ENCODE data around the gene RIMS3.
"Not testable (repeated sequence)": the region's sequence is repeated elsewhere in the genome, so short reads cannot be mapped to it uniquely, and the experiment has no call there.

RIMS3 gene

DNA sequence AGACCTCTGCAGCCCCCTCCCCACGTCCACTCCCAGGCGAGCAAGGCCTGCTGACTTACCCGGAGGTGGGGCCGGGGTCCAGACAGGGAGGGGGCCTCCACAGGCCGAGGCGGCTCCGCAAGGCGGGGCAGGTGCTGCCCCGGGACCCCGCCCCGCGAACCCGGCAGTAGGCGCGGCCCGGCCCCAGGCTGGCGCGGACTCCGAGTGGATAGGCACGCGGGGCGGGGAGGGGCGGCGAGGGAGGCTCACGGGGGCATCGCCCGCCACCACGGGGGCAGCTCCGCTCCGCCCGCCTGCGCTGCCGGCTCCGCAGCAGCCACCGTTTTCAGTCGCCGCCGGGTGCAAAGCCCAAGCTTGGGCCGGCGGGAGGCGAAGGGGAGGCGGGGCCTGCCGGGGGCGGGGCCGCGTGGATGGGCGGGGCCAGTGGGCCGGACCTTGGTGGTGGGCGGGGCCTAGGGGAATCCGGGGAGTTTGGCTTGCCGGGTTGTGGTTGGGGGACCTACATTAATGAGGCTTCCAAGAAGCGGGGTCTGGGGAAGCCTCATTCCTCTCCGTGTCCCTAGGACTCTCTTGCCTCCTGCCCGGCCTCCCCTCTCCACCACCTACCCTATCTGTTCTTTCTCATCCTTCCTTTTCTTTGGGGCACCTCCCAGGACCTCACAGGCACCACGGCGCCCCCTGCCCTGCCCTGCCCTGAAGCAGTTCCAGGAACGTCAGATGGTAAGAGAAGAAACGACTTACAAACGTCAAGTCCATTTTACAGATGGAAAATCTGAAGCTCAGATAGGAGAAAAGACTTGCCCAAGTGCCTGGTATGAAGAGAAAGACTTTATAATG, at the start of gene RIMS3:
Gene RIMS3 (minus strand): TSS at position 348 of the 837 bp plus-strand sequence. CDS start 23,757 bp downstream, outside the sequence.
- peak in 51 of 56 donors; percentile 17 to 91 (median 62) for DNase-seq

DNA sequence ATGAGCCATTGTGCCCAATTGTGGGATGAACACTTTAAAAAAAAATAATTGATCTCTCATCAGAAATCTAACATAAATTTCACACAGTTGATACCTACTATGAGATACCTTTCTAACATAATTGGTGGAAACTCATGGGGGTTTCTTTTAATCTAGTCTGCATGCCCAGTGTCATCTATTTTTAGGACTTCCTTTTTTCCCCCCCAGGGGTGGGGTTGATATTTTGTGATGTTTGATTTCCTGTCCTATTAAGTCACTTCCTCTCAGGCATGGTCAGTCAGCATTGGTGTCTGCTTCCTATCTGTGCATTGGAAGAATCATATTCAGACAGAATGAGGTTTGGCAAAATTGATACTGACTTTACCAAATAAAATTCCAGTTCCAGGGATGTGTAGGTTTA, 47.5 kb upstream of the RIMS3 start:
- no peak for DNase-seq

DNA sequence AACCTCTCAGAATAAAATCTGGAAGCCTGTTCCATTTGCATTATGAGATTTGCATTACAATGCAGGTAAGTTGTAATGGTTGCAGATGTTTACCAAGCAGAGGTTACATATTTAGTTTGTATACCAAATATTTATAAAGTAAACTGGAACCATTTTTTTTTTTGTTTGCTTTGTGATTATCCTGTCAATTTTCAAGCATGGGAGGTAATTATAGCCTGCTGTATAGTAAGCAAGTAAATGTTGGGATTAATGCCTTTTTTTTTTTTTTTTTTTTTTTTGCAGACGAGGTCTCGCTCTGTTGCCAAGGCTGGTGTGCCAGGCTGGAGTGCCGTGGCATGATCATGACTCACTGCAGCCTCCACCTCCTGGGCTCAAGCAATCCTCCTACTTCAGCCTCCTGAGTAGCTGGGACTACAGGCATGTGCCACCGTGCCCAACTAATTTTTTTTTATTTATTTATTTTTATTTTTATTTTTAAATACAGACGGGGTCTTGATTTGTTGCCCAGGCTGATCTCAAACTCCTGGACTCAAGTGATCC, 47.0 kb upstream of the RIMS3 start:
- DNase-seq, result no peak

DNA sequence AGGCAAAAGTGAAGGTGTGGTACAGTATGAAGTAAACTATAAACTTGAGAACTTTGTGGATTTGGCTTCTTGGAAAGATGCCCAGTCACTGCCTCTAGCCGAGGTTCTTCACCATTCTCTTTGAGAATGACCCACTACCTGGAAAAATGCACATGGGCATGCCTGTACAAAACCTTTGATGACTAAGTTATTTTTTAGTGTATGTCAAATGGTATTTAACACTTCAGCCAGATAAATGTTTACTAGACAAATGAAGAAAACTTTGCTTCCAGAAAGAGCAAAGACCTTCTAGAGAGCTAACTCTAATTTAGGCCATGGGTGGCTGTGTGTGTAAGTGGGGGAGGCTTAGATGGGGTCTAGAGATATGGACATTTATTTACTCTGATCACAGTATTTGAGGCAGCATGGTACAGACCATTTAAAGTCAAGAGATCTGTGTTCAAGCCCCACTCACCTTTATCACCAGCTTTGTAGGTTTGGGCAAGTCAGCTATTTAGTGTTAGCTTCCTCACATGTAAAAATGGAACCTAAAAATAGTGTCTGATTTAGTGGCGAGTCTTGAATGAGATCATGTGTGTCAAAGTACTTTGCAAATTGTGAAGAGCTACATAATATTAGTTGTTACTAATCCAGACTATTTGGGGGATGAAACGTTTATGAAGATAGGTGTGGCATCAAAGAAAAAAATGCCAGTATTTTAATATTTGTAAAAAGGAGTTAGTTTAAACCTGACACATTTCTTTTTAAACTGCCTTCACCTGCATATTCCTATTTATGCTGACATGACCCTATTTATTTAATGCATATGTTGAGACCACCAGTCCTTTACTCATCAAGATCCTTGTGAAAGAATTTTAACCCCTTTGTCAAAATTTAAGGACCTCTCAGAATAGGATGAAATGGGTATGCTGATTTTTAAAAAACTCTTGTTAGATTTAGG, 46.3 kb upstream of the RIMS3 start:
- DNase-seq, result no peak

DNA sequence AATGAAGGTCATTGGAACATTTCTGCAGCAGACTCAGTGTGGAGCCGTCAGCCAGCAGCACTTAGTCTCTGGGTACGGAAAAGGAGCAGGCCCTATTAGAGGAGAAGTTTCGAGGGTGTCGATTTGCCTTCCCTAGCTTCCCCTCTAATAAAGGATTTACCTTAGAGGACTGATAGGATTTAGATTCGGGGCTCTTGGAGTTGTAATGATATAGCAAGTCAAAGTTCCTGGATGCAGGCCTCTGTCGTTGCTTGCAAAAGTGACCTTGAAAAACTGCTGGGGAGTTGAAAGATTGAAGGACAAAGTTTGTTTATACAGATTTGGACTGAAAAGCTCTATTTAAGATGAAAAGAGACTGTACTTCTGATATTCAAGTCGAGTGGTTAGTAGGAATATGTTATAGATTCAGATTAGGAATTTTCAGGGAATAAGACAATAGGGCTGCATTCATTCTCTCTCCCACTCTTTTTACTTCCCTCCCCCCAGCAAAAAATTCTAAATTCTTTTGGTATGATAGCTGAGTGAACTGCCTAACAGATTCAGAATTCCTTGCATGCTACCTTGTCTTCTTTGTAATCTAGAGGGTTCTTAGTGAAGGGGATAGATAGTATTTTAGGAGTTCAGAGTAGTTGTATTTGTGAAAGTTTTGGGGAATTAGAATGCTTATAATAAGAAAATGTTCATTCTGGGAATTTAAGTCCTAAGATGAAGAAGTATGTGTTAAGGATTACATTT, 45.3 kb upstream of the RIMS3 start:
- peak in 7 of 56 donors; percentile 1 to 32 (median 6) for DNase-seq

GRCh38 chr1:40709802-40710278, 44.4 kb upstream of the RIMS3 start:
- no peak for DNase-seq

GRCh38 chr1:40709100-40709801, 43.8 kb upstream of the RIMS3 start:
- peak in 55 of 56 donors; percentile 3 to 95 (median 70) for DNase-seq

GRCh38 chr1:40708750-40709099, 43.2 kb upstream of the RIMS3 start:
- peak in 2 of 56 donors; percentile 38 to 55 for DNase-seq

- DNase-seq, result no peak
Measured at GRCh38 chr1:40706626-40707025, 41.1 kb upstream of the RIMS3 start.

DNA sequence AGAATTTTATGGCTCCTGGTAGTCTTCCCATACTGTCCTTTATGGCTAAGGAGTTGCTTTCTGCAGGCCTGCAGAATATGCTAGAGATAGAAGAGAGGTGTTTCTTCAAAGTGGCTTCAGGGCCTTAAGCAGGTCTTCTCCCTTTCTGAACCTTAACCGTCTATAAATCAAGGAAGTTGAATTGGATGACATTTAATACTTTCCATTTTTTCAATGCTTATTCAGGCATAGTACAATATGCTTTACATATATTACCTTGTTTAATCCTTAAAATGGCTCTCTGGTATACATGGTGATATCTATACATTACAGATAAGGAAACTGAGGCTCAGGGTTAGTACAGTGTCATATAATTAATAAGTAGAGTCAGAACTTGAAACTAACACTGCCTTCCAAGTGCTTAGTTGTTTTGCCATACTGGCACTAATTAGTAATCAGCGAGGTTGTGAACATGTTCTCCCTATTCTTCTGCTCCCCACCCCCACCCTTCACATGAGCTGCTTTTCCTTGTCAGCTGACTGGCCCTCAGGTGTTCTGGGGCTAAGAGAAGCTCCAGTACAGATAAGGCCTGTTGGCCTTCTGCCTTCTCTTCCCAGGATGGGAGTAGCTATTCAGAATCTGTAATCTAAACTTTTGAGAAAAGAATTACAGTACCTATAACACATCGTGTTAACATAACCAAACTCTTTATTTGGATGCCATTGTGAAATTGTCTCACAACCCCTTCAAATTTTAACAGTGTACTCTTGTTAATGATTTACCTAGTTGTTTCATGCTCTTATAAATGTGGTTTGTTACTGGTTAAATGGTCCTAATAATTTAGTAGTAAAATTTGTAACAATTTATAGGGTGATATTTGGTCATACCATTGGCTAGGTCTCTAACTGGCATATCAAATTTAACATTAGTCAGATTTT, 39.6 kb upstream of the RIMS3 start:
- DNase-seq, result no peak

DNA sequence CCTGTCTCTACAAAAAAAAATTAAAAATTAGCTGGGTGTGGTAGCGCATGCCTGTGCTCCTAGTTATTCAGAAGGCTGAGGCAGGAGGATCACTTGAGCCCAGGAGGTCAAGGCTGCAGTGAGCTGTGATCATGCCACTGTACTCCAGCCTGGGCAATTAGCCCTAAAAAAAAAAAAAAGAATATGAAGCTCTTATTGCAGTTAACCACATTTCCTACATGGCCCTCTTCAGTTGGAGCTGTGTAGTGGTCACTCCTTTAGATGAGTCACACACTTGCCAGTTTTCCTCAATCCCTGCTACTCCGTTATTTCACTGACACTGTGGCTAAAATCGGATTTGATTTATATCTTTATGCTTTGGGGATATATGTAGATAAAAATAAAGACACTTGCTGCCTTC, 37.8 kb upstream of the RIMS3 start:
- DNase-seq, result no peak

DNA sequence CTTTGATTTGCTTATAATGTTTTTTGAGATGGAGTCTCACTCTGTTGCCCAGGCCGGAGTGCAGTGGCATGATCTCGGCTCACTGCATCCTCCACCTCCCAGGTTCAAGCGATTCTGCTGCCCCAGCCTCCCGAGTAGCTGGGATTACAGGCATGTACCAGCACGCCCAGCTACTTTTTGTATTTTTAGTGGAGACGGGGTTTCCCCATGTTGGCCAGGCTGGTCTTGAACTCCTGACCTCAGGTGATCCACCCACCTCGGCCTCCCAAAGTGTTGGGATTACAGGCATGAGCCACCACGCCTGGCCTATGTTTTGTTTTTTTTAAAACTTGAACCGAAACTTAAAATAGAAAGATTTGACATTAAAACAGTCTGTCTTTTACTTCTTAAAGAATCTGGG, 37.3 kb upstream of the RIMS3 start:
- not testable (repeated sequence) for DNase-seq

DNA sequence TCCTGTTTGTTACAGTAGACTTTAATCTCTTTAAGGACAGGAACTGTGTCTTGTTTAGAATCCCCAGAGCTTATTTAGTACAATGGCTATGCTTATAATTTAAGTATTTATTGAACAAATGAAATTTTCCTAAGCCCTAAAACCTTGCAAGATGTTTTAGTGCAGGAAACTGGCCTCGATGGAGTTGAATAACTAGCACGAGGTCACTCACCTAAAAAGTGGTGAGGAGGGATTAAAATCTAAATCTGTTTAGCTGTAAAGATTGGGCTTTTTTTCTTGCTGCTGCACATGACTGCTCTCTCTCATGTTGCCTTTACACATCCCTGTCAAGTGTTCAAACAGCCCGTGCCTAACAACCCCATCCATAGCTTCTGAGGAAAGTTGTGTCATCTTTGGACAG, 36.2 kb upstream of the RIMS3 start:
- DNase-seq, result no peak

GRCh38 chr1:40699787-40700186, 34.3 kb upstream of the RIMS3 start:
- DNase-seq, result no peak

DNA sequence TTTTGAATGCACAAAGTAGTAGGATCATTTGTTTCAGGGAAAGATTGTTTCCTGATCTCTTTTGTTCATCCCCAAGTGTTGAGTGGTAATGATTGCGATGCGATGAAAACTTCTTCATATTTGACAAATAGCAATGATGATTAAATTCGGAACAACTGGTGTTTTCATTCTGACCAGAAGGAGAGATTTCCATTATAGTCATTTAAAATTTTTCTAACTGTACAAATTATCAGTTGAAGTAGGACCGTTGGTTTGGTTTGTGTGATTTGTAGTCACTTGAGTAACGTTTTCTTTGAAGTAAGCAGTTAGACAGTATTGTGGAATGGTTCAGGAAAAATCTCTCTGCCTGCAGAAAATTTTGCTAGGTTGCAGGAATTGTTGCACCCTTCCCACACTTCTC, 32.0 kb upstream of the RIMS3 start:
- no peak for DNase-seq

DNA sequence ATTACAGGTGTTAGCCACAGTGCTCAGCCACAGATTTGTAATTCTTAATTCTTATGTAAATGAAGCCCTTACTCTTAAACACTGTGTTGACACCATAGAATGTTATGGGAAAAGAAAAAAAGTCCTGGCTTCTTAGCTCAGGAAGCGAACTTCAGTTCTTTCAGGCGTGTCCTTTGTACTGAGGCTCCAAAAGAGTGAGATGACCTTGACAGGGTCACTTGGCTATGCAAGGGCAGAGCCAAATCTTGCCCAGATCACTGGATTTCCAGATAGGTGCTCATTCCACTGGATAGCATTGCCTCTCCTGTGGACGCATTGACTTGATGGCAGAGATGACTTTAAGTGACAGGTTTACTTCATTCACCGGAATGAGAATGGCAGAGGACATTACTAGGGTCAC, 30.8 kb upstream of the RIMS3 start:
- DNase-seq, result no peak

DNA sequence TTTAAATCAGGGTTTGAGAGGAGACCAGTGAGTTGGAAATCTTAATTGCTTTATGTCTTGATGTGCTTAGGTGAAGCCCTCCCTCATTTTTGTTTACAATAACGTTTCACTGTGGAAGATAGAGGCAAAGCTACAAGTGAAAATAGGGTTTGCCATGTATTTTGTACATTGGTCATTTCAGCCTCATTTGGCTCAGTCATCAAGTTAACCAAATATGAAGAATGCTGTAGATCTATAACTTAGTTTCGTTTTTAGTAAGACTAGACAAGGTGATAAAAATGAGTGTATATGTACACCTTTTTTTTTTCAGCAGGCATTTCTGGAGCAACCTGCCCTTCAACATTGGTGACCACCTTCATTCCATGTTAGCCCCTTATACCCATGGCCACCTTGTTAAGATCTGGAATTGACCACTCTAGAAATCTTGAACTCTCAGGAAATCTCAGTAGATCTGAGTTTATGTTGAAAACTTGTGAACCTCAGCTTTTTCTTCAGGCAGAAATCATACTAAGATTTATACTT, 28.9 kb upstream of the RIMS3 start:
- DNase-seq, result no peak

DNA sequence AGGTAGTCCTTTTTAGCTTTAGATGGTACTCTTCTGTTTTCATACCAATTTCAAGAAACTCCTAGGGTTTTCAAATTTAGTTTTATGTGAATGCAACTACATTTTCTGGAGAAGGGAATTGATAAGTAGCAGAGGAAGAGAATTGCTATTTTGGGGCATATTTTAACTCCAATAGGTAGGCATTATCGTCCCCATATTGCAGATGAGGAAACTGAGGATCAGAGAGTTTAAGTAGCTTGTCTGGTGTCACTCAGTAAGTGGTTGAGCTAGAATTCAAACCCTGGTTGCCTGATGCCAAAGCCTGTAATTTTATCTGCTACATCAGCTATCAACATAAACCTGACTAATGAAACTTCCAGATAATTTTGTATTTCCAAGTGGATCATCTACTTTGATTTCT, 27.9 kb upstream of the RIMS3 start:
- no peak for DNase-seq

DNA sequence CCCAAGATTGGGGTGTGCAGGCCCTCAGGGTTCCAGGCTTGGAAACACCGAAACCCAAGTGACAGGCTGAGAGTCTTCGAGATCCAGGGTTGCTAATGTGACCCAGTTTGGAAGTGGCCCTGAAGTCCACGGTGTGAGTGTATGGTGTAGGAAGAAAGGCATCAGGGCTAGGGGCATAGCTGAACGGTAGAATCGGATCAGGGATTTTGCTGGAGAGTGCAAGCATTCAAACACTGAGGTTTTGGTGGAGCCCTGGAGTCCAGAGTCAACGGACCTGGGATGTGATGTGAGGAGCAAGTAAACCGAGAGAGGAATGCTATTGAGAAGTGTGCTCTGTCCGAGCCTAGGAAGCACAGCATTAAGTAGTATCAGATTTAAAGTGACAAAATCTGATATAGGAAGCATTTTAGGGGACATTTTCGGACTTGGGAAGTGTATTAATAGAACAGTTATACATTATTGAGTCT, 27.0 kb upstream of the RIMS3 start:
- DNase-seq, result peak in 15 of 56 donors; percentile 35 to 78 (median 62)

Measured in amygdala (tissue), 56 donors.